ENCODE measurements around the gene TBC1D10B.
"Not testable (repeated sequence)": the region's sequence is repeated elsewhere in the genome, so short reads cannot be mapped to it uniquely, and the experiment has no call there.

Gene TBC1D10B

GRCh38 chr16:30354423-30355143, 15.7 kb downstream of the TBC1D10B start:
- DNase-seq: peak; percentile 66

DNA sequence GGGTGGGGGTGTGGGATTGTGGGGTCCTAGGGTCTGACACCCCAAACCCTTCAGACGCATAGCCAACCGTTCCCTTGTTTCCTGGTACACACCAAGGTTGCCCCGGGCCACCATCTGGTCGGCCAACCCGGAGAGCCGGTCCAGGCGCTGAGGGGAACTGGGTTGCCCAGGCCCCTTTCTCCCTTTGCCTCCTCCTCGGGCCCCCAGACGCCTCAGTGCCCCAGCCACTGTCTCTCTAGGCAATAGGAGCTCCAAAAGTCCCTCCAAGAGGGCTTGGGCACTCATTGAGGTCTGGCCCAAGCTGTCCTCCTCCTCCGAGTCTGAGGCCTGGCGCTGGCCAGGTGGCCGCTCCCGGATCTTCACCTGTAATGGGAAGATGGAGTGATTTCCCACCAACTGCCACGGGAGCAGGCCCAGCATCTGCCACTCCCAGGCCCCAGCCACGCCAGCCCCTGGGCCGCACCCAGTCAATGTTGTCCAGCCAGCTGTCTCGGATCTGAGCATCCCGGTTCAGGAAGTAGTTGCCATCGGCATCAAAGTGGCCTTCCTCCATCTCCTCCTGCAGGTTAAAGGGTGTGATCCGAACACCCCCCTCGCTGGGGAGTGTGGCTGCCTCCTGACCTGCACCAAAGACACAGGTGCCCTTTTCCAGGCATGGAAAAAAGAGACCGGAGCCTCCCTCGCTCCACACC, 16.7 kb downstream of the TBC1D10B start:
- DNase-seq: no peak

- no peak for DNase-seq
Observed at GRCh38 chr16:30352488-30353401, 17.5 kb downstream of the TBC1D10B start.

DNA sequence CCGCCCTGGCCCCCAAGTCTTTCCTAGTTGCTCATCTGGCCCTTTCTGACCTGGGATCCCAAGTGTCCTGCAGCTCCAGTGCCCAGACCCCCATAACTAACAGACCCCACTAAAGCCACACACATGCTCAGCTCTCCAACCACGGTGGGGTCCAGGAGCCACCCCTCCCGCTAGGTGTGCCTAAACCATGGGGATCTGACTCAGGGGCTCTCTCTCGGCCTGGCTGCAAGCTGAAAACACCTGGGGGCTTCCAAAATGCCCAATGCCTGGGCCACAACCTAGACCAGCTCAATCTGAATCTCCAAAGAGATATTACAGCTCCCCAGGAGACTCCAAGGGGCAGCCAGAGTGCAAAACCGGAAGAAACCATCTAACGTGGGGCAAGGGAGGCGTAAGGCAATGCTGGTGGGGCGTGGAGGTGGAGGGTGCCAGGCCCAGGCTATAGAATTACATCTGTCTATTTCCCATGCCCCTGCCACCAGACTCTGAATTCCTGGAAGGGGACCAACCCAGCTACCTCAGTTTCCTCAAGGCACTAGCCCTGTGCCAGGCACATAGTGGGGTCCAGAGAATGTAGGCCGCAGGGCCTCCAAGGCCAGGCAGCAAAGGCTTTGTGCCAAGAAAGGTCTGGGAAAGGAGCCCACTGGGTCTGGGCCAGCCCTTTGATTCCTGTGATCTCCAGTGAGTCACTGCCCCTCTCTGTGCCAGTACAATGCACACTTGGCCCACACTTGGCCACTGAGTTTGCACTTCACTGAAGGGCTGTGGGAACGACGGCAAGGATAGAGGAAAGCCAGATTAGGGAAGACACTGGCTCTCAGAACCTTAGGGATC, 18.5 kb downstream of the TBC1D10B start:
- no peak for DNase-seq

- DNase-seq: no peak
Observed at GRCh38 chr16:30351001-30351441, 19.3 kb downstream of the TBC1D10B start.

GRCh38 chr16:30350134-30350871, 20.0 kb downstream of the TBC1D10B start:
- no peak for DNase-seq

GRCh38 chr16:30349675-30350074, 20.6 kb downstream of the TBC1D10B start:
- no peak for DNase-seq

GRCh38 chr16:30348929-30349328, 21.4 kb downstream of the TBC1D10B start:
- DNase-seq: no peak

GRCh38 chr16:30348113-30348512, 22.2 kb downstream of the TBC1D10B start:
- DNase-seq: no peak

DNA sequence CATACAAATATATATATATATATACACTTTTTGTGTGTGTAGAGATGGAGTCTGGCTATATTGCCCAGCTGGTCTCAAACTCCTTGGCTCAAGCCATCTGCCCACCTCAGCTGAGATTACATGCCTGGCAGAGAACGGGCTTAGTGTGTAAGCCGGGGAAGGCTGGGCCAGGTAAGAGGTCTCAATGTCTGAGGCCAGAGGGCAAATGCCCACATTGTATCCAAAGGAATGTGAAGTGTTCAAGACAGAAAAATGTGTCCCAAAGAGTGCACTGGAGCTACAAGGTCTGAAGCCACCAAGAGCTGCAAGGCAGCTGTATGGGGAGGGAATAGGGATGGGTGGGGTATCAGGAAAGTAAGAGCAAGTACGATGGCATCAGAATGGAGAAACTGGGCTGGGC, 24.0 kb downstream of the TBC1D10B start:
- DNase-seq: no peak

GRCh38 chr16:30343491-30343820, 26.8 kb downstream of the TBC1D10B start:
- DNase-seq: not testable (repeated sequence)

- DNase-seq: no peak
Observed at GRCh38 chr16:30342751-30343490, 27.4 kb downstream of the TBC1D10B start.

GRCh38 chr16:30341971-30342370, 28.3 kb downstream of the TBC1D10B start:
- DNase-seq: not testable (repeated sequence)

DNA sequence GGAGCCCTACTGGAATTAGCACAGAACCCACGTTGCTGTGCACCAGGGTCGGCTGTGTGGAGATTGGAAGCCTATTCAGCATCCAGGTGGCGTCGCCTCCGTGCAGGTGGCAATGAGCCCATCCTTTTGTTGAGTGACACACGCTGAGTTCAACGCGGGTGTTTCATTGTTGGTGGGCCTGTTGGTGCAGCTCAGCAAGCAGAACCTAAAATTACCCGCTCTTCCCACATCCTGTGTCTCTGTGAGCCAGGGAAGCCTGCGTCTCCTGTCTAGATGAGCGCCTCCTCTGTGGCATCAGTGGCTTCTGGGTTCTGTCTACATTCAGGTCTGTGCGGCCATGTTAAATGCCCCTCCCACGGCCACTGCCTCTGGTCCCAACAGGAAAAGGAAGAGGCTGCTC, 29.7 kb downstream of the TBC1D10B start:
- DNase-seq: no peak

DNA sequence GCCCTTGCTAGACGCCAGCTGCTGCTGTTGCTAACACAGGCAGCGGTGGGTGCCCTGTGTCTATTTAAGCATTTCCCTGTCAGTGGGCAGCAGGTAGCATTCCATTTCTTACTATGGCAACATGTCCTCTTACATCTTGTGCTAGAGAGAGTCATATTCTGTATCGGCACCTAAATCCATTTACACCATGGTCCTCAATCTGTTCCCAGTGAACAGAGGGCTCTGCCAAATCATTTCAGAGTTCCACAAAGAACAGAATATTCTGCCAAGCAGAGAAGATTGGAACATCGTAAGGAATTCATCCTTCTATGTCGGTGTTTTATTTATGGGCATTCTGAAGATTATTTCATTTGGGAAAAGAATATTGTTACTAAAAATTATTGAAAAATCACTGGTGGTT, 31.6 kb downstream of the TBC1D10B start:
- DNase-seq: not testable (repeated sequence)

GRCh38 chr16:30337964-30338357, 32.3 kb downstream of the TBC1D10B start:
- not testable (repeated sequence) for DNase-seq

DNA sequence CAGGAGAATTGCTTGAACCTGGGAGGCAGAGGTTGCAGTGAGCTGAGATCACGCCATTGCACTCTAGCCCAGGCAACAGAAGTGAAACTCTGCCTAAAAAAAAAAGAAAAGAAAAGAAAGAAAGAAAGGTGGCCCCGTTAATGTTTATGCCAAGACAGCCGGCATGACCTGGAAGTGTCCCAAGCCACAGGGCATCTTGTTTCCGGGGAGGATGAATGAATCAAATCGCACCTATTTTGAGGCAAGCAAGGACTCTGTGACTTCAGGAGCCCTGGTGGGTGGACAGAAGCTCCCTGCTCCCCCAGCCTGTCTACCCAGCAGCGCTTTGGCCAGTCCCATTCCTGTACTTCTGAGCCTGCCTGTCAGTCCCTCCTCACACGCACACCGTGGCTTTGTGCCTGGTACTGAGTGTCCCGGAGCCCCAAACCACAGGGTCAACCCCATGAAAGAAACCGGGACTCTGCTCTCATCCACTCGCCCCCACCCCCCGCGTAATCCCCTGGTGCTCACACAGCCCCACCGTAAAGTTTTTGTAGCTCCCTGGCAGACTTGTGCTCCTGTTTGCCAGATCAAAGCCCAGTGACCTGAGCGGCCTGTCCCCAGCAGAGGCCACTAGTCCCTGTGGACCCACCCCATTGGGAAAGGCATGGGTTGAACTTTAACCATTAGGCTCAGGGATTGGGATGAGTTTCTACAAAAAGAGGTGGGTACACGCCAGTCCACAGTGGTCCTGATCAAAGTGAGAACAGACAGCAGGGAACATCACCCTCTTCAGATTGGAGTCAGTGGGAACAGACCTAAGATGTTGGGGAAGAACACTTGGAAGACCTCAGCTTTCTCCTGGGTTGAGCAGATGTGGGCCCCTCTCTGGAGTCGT, 34.5 kb downstream of the TBC1D10B start:
- DNase-seq: peak; percentile 64

DNA sequence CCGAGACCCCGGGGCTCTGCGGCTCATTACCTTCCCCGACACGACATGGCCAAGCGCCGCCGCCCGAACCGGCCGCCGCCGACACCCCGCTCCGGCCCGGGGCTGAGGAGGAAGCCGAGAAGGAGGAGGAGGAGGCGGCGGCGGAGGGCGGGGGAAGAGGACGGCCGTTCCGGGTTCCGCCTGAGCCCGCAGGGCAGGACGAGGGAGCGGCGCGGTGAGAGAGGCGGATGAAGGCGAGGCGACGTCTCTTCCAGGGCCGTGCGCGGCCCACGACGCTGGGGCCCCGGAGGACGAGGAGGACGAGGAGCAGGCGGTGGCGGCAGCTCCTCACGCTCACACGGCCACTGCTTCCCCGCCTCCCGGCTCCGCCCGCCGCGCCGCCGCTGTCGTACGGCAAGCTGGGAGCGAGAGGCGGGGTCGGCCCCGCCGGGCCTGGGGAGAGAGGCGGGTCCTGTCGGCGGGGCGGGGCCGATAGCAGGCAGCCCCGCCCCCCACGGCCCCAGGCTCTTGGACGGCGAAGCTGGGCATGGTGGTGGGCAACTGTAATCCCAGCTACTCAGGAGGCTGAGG, 35.2 kb downstream of the TBC1D10B start:
- peak; percentile 91 for DNase-seq

GRCh38 chr16:30334473-30334989, 35.8 kb downstream of the TBC1D10B start:
- peak; percentile 93 for DNase-seq
